Measurements from ENCODE around the gene MRC2.

MRC2 gene

GRCh38 chr17:62722625-62723024, 95.2 kb downstream of the MRC2 start:
- Histone ChIP-seq H3K79me2 (ENCODE audit: low read length) (no peaks in the 10 kb centered on the region), H3K9ac (ENCODE audit: low read length) (no peak overlapping the region), H3K27me3 (replicated peaks; ENCODE audit: insufficient read depth, low read length) (0 out of 2 replicates have a peak, but pooled peaks cover 4% of the 10 kb centered on the region), H3K36me3 (replicated peaks; ENCODE audit: insufficient read depth, low read length) (no peaks in the 10 kb centered on the region), H3K27ac (ENCODE audit: low read length) (no peak overlapping the region), H3K9me3 (replicated peaks; ENCODE audit: insufficient read depth, low read length) (no peaks in the 10 kb centered on the region), H2AFZ (ENCODE audit: low read length) (no peak overlapping the region), H3K4me2 (ENCODE audit: low read depth, low read length) (no peak overlapping the region), H3K4me1 (ENCODE audit: low read length) (peaks cover 16% of the 10 kb centered on the region), H3F3A (ENCODE audit: insufficient read depth, low read length) (peaks cover 13% of the 10 kb centered on the region), H3K4me3 (ENCODE audit: low read length) (no peak overlapping the region), H4K20me1 (ENCODE audit: insufficient read depth, low read length) (no peaks in the 10 kb centered on the region), H3K9me2 (replicated peaks; ENCODE audit: insufficient read depth, low read length) (no peaks in the 10 kb centered on the region)
- TF ChIP-seq EZH2 (optimal IDR thresholded peaks at IDR 0.05; ENCODE audit: low read depth, low read length) (no peak), CTCF (IDR thresholded peaks at IDR 0.05; ENCODE audit: low read length) (no peak), EZH2phosphoT487 (IDR thresholded peaks at IDR 0.05; ENCODE audit: low read length) (no peak)
- no peak for DNase-seq

- DNase-seq = no peak
- Histone ChIP-seq H3K4me2 (ENCODE audit: low read depth, low read length) (peak overlapping the region; percentile 52; the same call in 1 of the 2 replicates), H3F3A (ENCODE audit: insufficient read depth, low read length) (peaks cover 13% of the 10 kb centered on the region)
Observed at GRCh38 chr17:62723842-62724241, 96.4 kb downstream of the MRC2 start.

GRCh38 chr17:62724398-62725146, 97.1 kb downstream of the MRC2 start:
- H3F3A ChIP-seq (ENCODE audit: insufficient read depth, low read length) = peaks cover 13% of the 10 kb centered on the region
- peaks cover 16% of the 10 kb centered on the region for H3K4me1 ChIP-seq (ENCODE audit: low read length)
- peak overlapping the region; percentile 42; the same call in 1 of the 2 replicates for H3K27ac ChIP-seq (ENCODE audit: low read length)
- TF ChIP-seq CTCF (IDR thresholded peaks at IDR 0.05; ENCODE audit: low read length) = no peak
- TF ChIP-seq EZH2 (optimal IDR thresholded peaks at IDR 0.05; ENCODE audit: low read depth, low read length) = no peak
- no peak for TF ChIP-seq EZH2phosphoT487 (IDR thresholded peaks at IDR 0.05; ENCODE audit: low read length)
- DNase-seq = peak; percentile 96
- H3K9ac ChIP-seq (ENCODE audit: low read length) = no peak overlapping the region
- H3K4me2 ChIP-seq (ENCODE audit: low read depth, low read length) = peak overlapping the region; percentile 52
- H4K20me1 ChIP-seq (ENCODE audit: insufficient read depth, low read length) = no peaks in the 10 kb centered on the region
- H3K4me3 ChIP-seq (ENCODE audit: low read length) = 0 out of 2 replicates have a peak overlapping the region, but pooled peaks have one; percentile 1
- no peaks in the 10 kb centered on the region for H3K9me2 ChIP-seq (replicated peaks; ENCODE audit: insufficient read depth, low read length)
- H3K36me3 ChIP-seq (replicated peaks; ENCODE audit: insufficient read depth, low read length) = no peaks in the 10 kb centered on the region
- no peaks in the 10 kb centered on the region for H3K79me2 ChIP-seq (ENCODE audit: low read length)
- peak overlapping the region; percentile 42 for H2AFZ ChIP-seq (ENCODE audit: low read length)
- no peaks in the 10 kb centered on the region for H3K9me3 ChIP-seq (replicated peaks; ENCODE audit: insufficient read depth, low read length)
- H3K27me3 ChIP-seq (replicated peaks; ENCODE audit: insufficient read depth, low read length) = no peaks in the 10 kb centered on the region

More at GRCh38 chr17:62723842-62724241, 96.4 kb downstream of the MRC2 start:
- Histone ChIP-seq H3K4me1 (ENCODE audit: low read length) (peaks cover 16% of the 10 kb centered on the region), H2AFZ (ENCODE audit: low read length) (0 out of 2 replicates have a peak overlapping the region, but pooled peaks have one; percentile 42), H3K36me3 (replicated peaks; ENCODE audit: insufficient read depth, low read length) (no peaks in the 10 kb centered on the region), H3K79me2 (ENCODE audit: low read length) (no peaks in the 10 kb centered on the region), H3K27me3 (replicated peaks; ENCODE audit: insufficient read depth, low read length) (0 out of 2 replicates have a peak, but pooled peaks cover under 1% of the 10 kb centered on the region), H3K9ac (ENCODE audit: low read length) (no peak overlapping the region), H3K4me3 (ENCODE audit: low read length) (no peak overlapping the region), H4K20me1 (ENCODE audit: insufficient read depth, low read length) (no peaks in the 10 kb centered on the region), H3K9me2 (replicated peaks; ENCODE audit: insufficient read depth, low read length) (no peaks in the 10 kb centered on the region), H3K9me3 (replicated peaks; ENCODE audit: insufficient read depth, low read length) (no peaks in the 10 kb centered on the region), H3K27ac (ENCODE audit: low read length) (no peak overlapping the region)
- TF ChIP-seq EZH2phosphoT487 (IDR thresholded peaks at IDR 0.05; ENCODE audit: low read length) (no peak), EZH2 (optimal IDR thresholded peaks at IDR 0.05; ENCODE audit: low read depth, low read length) (no peak), CTCF (IDR thresholded peaks at IDR 0.05; ENCODE audit: low read length) (no peak)

All from MM.1S (cell line).